Spleen (tissue), 7 donors: ENCODE data around the gene MSN.

Experiments used
- CTCF ChIP-seq, 11 experiments: fragments of 200-600 bp in 7 of 11; fragments of 450-650 bp in 4 of 11; sonication (generic) in 4 of 11; IDR thresholded peaks in 8 of 11; conservative IDR thresholded peaks in 3 of 11; 1 replicate in 7 of 11; 2 replicates in 4 of 11; pipeline versions ENCODE4 v1.4.0 to v1.8.0; 2016 to 2021; ENCODE audit warnings: antibody characterized with exemption in 11 of 11, inconsistent platforms in 4 of 11, mild to moderate bottlenecking in 1 of 11
- POLR2AphosphoS5 ChIP-seq, 3 donors: sonication (generic); formaldehyde crosslinking; IDR thresholded peaks; one replicate each; pipeline ENCODE4 v1.5.1; 2017; ENCODE audit warnings: antibody characterized with exemption in 3 of 3
- donor health status: DM: no; HTN: no; CAD: no; lungs with moderate emphysema.
- donor health status: DM: no; HTN: no; CAD: no.
- donor health status: DM: no; HTN: no; CAD: no.

GRCh38 chrX:65752294-65752693, 84.8 kb downstream of the MSN start:
- TF ChIP-seq CTCF (IDR thresholded peaks at IDR 0.05 in 8 of 11, conservative IDR thresholded peaks at IDR 0.05 in 3 of 11) (no peak), POLR2AphosphoS5 (IDR thresholded peaks at IDR 0.05) (no peak)
